Hepatocyte (in vitro differentiated cells): ENCODE results near the gene PIEZO1.

Experiments used
- EZH2 ChIP-seq: fragments of 200-600 bp; sonication (generic); IDR thresholded peaks from 2 replicates; pipeline ENCODE4 v1.6.1; 2016; ENCODE audit warnings: antibody characterized with exemption, mild to moderate bottlenecking, borderline replicate concordance
- EZH2phosphoT487 ChIP-seq: fragments of 200-600 bp; sonication (generic); IDR thresholded peaks from one replicate; pipeline ENCODE4 v1.6.1; 2018; ENCODE audit warnings: antibody characterized with exemption, mild to moderate bottlenecking, low read depth, moderate library complexity; ENCODE audit not compliant: unreplicated experiment, severe bottlenecking
- TF ChIP-seq, protein P1 (sequence below): fragments of 200-600 bp; sonication (generic); IDR thresholded peaks from 2 replicates; pipeline ENCODE4 v1.5.1; 2016; ENCODE audit warnings: antibody characterized with exemption, mild to moderate bottlenecking; ENCODE audit not compliant: poor library complexity

- TF ChIP-seq, protein P1, sequence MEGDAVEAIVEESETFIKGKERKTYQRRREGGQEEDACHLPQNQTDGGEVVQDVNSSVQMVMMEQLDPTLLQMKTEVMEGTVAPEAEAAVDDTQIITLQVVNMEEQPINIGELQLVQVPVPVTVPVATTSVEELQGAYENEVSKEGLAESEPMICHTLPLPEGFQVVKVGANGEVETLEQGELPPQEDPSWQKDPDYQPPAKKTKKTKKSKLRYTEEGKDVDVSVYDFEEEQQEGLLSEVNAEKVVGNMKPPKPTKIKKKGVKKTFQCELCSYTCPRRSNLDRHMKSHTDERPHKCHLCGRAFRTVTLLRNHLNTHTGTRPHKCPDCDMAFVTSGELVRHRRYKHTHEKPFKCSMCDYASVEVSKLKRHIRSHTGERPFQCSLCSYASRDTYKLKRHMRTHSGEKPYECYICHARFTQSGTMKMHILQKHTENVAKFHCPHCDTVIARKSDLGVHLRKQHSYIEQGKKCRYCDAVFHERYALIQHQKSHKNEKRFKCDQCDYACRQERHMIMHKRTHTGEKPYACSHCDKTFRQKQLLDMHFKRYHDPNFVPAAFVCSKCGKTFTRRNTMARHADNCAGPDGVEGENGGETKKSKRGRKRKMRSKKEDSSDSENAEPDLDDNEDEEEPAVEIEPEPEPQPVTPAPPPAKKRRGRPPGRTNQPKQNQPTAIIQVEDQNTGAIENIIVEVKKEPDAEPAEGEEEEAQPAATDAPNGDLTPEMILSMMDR = no peak
- no peak for TF ChIP-seq EZH2
- no peak for TF ChIP-seq EZH2phosphoT487
These were observed 33.5 kb upstream of the PIEZO1 start for GRCh38 chr16:88818575-88818874.
